ENCODE results near the gene HIBCH. TPM values are rescaled to one million over a fixed set of nuclear protein-coding genes. Genes with fewer than 3 reads are reported as not detected.
A peak's percentile ranks its signal among the peaks of the same experiment; 100 is the strongest.

HIBCH gene
- total RNA-seq, 1 donor from 2014 or later, result 23.3 TPM

GRCh38 chr2:190185380-190185779, 134.2 kb downstream of the HIBCH start:
- no peaks in the 10 kb centered on the region for H3K9me3 ChIP-seq

GRCh38 chr2:190184460-190184859, 135.2 kb downstream of the HIBCH start:
- Histone ChIP-seq H3K4me1 (peaks cover 10% of the 10 kb centered on the region), H3K36me3 (no peaks in the 10 kb centered on the region), H3K9me3 (no peaks in the 10 kb centered on the region), H3K4me3 (no peak overlapping the region), H3K27ac (no peak overlapping the region), H3K27me3 (no peaks in the 10 kb centered on the region)
- ATAC-seq, result no peak
- TF ChIP-seq CTCF (IDR thresholded peaks at IDR 0.05), result no peak
- intact Hi-C loops (cut with DNase I), result no loop called here
- DNase-seq, result no peak

More at GRCh38 chr2:190185380-190185779, 134.2 kb downstream of the HIBCH start:
- intact Hi-C loops (cut with DNase I), result no loop called here
- Histone ChIP-seq H3K4me3 (no peak overlapping the region), H3K36me3 (no peaks in the 10 kb centered on the region), H3K27ac (no peak overlapping the region), H3K27me3 (no peaks in the 10 kb centered on the region), H3K4me1 (peaks cover 1% of the 10 kb centered on the region)
- DNase-seq (no peak), ATAC-seq (no peak)
- no peak for TF ChIP-seq CTCF (IDR thresholded peaks at IDR 0.05)

GRCh38 chr2:190183539-190183938, 136.1 kb downstream of the HIBCH start:
- DNase-seq (no peak), ATAC-seq (no peak)
- intact Hi-C loops (cut with DNase I), result no loop called here
- H3K27ac ChIP-seq, result no peak overlapping the region
- H3K4me1 ChIP-seq, result peaks cover 10% of the 10 kb centered on the region
- no peaks in the 10 kb centered on the region for H3K9me3 ChIP-seq
- no peaks in the 10 kb centered on the region for H3K36me3 ChIP-seq
- H3K27me3 ChIP-seq, result no peaks in the 10 kb centered on the region
- H3K4me3 ChIP-seq, result no peak overlapping the region
- TF ChIP-seq CTCF (IDR thresholded peaks at IDR 0.05), result no peak

- Histone ChIP-seq H3K4me3 (no peak overlapping the region), H3K4me1 (peaks cover 10% of the 10 kb centered on the region), H3K27ac (no peak overlapping the region), H3K36me3 (no peaks in the 10 kb centered on the region), H3K9me3 (no peaks in the 10 kb centered on the region), H3K27me3 (no peaks in the 10 kb centered on the region)
- intact Hi-C loops (cut with DNase I), result no loop called here
- ATAC-seq (no peak), DNase-seq (no peak)
- no peak for TF ChIP-seq CTCF (IDR thresholded peaks at IDR 0.05)
These were observed 137.5 kb downstream of the HIBCH start for GRCh38 chr2:190182071-190182524.

GRCh38 chr2:190181123-190181669, 138.4 kb downstream of the HIBCH start:
- peak overlapping the region; percentile 69 for H3K4me3 ChIP-seq
- peak overlapping the region; percentile 61 for H3K27ac ChIP-seq
- no peak for TF ChIP-seq CTCF (IDR thresholded peaks at IDR 0.05)
- ATAC-seq (no peak), DNase-seq (no peak)
- H3K4me1 ChIP-seq, result peaks cover 10% of the 10 kb centered on the region
- no peaks in the 10 kb centered on the region for H3K9me3 ChIP-seq
- intact Hi-C loops (cut with DNase I), result no loop called here
- H3K36me3 ChIP-seq, result no peaks in the 10 kb centered on the region
- H3K27me3 ChIP-seq, result no peaks in the 10 kb centered on the region

All from upper lobe of right lung (tissue), 1 donor.